HepG2 (cell line): ENCODE measurements around the gene BTK. TPM values are rescaled to one million over a fixed set of nuclear protein-coding genes. Genes with fewer than 3 reads are reported as not detected.

Experiments
- ATAC-seq: fragments of 200-7000 bp; cut with Tn5 transposase; 3 replicates; pipeline ENCODE4 v1.9.1; 2020; ENCODE audit warnings: mild to moderate bottlenecking, moderate library complexity
- BruUV-seq: library from RNA; stranded (reverse); fragments of 400-500 nt; replicated peaks from 2 replicates; lab custom pipeline; 2021; lab: Mats Ljungman, UMichigan
- CTCF ChIA-PET: fragments of 300-600 bp; formaldehyde crosslinking; extraction: SDS; loops from one replicate; lab custom pipeline; 2021; ENCODE audit warnings: low total read pairs, inconsistent platforms, low intra/inter-chr PET ratio; lab: Yijun Ruan, JAX
- POLR2A ChIA-PET: fragments of 350-600 bp; sonication (Branson Sonifier 250); formaldehyde crosslinking; loops from one replicate; lab custom pipeline; 2020; ENCODE audit warnings: antibody characterized with exemption, inconsistent platforms; lab: Yijun Ruan, JAX
- DNase-seq: peaks from one replicate; pipeline ENCODE4 v3.0.0-alpha.2; 2015; ENCODE audit warnings: low spot score
- FAIRE-seq: peaks from 3 replicates; lab custom pipeline; 2011; peaks lifted over from hg19 to GRCh38; lab: Jason Lieb, UNC
- H2AFZ ChIP-seq: one replicate; pipeline ENCODE4 v1.6.1; 2011; ENCODE audit warnings: low read length, inconsistent platforms
- H3K27ac ChIP-seq: fragments of 300-600 bp; 3 replicates; pipeline ENCODE4 v1.8.0; 2011; ENCODE audit warnings: mixed run types, mild to moderate bottlenecking, mixed read lengths, low read length, inconsistent platforms; ENCODE audit not compliant: insufficient read depth; ENCODE audit errors: extremely low read length
- H3K27me3 ChIP-seq, 2 experiments: fragments of 200-600 bp in 1 of 2; 2 replicates in 1 of 2; 3 replicates in 1 of 2; pipeline versions ENCODE4 v1.6.0 to v1.8.0; 2011; ENCODE audit warnings: low read length in 2 of 2, mild to moderate bottlenecking in 2 of 2, moderate library complexity in 2 of 2, inconsistent platforms in 1 of 2; ENCODE audit not compliant: insufficient read depth in 2 of 2, control insufficient read depth in 1 of 2
- H3K36me3 ChIP-seq, 2 experiments: fragments of 200-600 bp in 1 of 2; replicated peaks in 1 of 2; 2 replicates in 1 of 2; 3 replicates in 1 of 2; pipeline versions ENCODE4 v1.5.1 to v1.8.0; 2011; ENCODE audit warnings: low read length in 2 of 2, inconsistent platforms in 1 of 2; ENCODE audit not compliant: insufficient read depth in 2 of 2, control insufficient read depth in 1 of 2
- H3K4me1 ChIP-seq: 2 replicates; pipeline ENCODE4 v1.5.1; 2012; ENCODE audit warnings: low read length, inconsistent platforms; ENCODE audit not compliant: insufficient read depth
- H3K4me2 ChIP-seq: 2 replicates; pipeline ENCODE4 v1.6.0; 2011; ENCODE audit warnings: low read depth, low read length, inconsistent platforms
- H3K4me3 ChIP-seq, 3 experiments: fragments of 200-600 bp in 1 of 3; sonication (generic), shearing (Covaris generic) in 1 of 3; replicated peaks in 1 of 3; 2 replicates each; pipeline ENCODE4 v1.5.1; 2011 to 2016; ENCODE audit warnings: low read length in 3 of 3, inconsistent platforms in 2 of 3, low read depth in 2 of 3, mild to moderate bottlenecking in 2 of 3, control low read depth in 1 of 3, mixed read lengths in 1 of 3; ENCODE audit not compliant: insufficient read depth in 1 of 3
- H3K79me2 ChIP-seq: one replicate; pipeline ENCODE4 v1.6.1; 2011; ENCODE audit warnings: low read length, inconsistent platforms; ENCODE audit not compliant: insufficient read depth
- H3K9ac ChIP-seq: 2 replicates; pipeline ENCODE4 v1.6.0; 2011; ENCODE audit warnings: mild to moderate bottlenecking, low read depth, low read length, inconsistent platforms; ENCODE audit not compliant: insufficient read depth
- H3K9me3 ChIP-seq: 2 replicates; pipeline ENCODE4 v1.5.1; 2012; ENCODE audit warnings: mild to moderate bottlenecking, low read length
- H4K20me1 ChIP-seq: 2 replicates; pipeline ENCODE4 v1.6.0; 2011; ENCODE audit warnings: inconsistent platforms, mild to moderate bottlenecking, low read length, moderate library complexity; ENCODE audit not compliant: insufficient read depth
- ASH2L ChIP-seq: fragments of 300-600, 200-600 bp; sonication (generic); IDR thresholded peaks from 2 replicates; pipeline ENCODE4 v1.7.0; 2017; ENCODE audit warnings: low read depth, mild to moderate bottlenecking, moderate library complexity, mixed read lengths, low read length; ENCODE audit not compliant: insufficient read length
- ELF1 ChIP-seq: sonication (generic); formaldehyde crosslinking; IDR thresholded peaks from 2 replicates; pipeline ENCODE4 v1.4.0; 2020; ENCODE audit warnings: missing genetic modification reagents
- ELF3 ChIP-seq: IDR thresholded peaks from 2 replicates; pipeline ENCODE4 v1.6.1; 2016; ENCODE audit warnings: missing genetic modification reagents, missing compliant biosample characterization
- GABPA ChIP-seq, 2 experiments: IDR thresholded peaks; 2 replicates each; pipeline ENCODE4 v1.6.1; 2011 to 2016; ENCODE audit warnings: low read depth in 2 of 2, low read length in 1 of 2, missing biosample characterization in 1 of 2, missing genetic modification characterization in 1 of 2
- GATAD1 ChIP-seq: IDR thresholded peaks from 2 replicates; pipeline ENCODE4 v1.6.1; 2016; ENCODE audit warnings: missing genetic modification reagents, missing compliant biosample characterization
- HNRNPLL ChIP-seq: fragments of 200-400 bp; formaldehyde crosslinking; IDR thresholded peaks from 2 replicates; pipeline ENCODE4 v1.6.1; 2017; ENCODE audit warnings: mild to moderate bottlenecking, low read depth, low read length; ENCODE audit not compliant: poor library complexity, severe bottlenecking
- IKZF4 ChIP-seq: sonication (generic); formaldehyde crosslinking; IDR thresholded peaks from 2 replicates; pipeline ENCODE4 v1.5.1; 2020; ENCODE audit warnings: borderline replicate concordance, mild to moderate bottlenecking, low read depth, missing genetic modification reagents; ENCODE audit errors: not compliant biosample characterization
- ISL2 ChIP-seq: sonication (generic); formaldehyde crosslinking; IDR thresholded peaks from 2 replicates; pipeline ENCODE4 v1.5.0; 2020; ENCODE audit warnings: missing genetic modification reagents
- MED1 ChIP-seq: sonication (generic); formaldehyde crosslinking; IDR thresholded peaks from 2 replicates; pipeline ENCODE4 v1.4.0; 2020; ENCODE audit warnings: missing genetic modification reagents
- MIER2 ChIP-seq: IDR thresholded peaks from 2 replicates; pipeline ENCODE4 v1.6.1; 2016; ENCODE audit warnings: missing biosample characterization, missing genetic modification reagents
- PHF20 ChIP-seq: sonication (generic); formaldehyde crosslinking; IDR thresholded peaks from 2 replicates; pipeline ENCODE4 v1.5.0; 2020; ENCODE audit warnings: mild to moderate bottlenecking, missing genetic modification reagents
- RXRB ChIP-seq: IDR thresholded peaks from 2 replicates; pipeline ENCODE4 v1.6.1; 2016; ENCODE audit warnings: borderline replicate concordance, missing genetic modification reagents, missing compliant biosample characterization
- SAP130 ChIP-seq: IDR thresholded peaks from 2 replicates; pipeline ENCODE4 v1.6.1; 2016; ENCODE audit warnings: low read depth
- SRY ChIP-seq: sonication (generic); formaldehyde crosslinking; IDR thresholded peaks from 2 replicates; pipeline ENCODE4 v1.8.0; 2022; ENCODE audit warnings: mild to moderate bottlenecking, missing genetic modification reagents
- TAF1 ChIP-seq: sonication (generic); formaldehyde crosslinking; IDR thresholded peaks from 2 replicates; pipeline ENCODE4 v1.4.0; 2020; ENCODE audit warnings: missing genetic modification reagents
- TBP ChIP-seq: sonication (generic); formaldehyde crosslinking; IDR thresholded peaks from 2 replicates; pipeline ENCODE4 v1.5.0; 2020; ENCODE audit warnings: missing genetic modification reagents
- THAP7 ChIP-seq: sonication (generic); formaldehyde crosslinking; IDR thresholded peaks from 2 replicates; pipeline ENCODE4 v1.8.1; 2023; ENCODE audit warnings: mild to moderate bottlenecking, missing genetic modification reagents
- ZNF207 ChIP-seq: fragments of 450-650 bp; IDR thresholded peaks from 2 replicates; pipeline ENCODE4 v1.6.1; 2016; ENCODE audit warnings: antibody characterized with exemption, borderline replicate concordance
- ZNF382 ChIP-seq: sonication (generic); formaldehyde crosslinking; IDR thresholded peaks from 2 replicates; pipeline ENCODE4 v1.5.0; 2020; ENCODE audit warnings: missing genetic modification reagents, mild to moderate bottlenecking, borderline replicate concordance
- ZNF510 ChIP-seq: sonication (generic); formaldehyde crosslinking; IDR thresholded peaks from 2 replicates; pipeline ENCODE4 v1.4.0; 2020; ENCODE audit warnings: low read depth, mild to moderate bottlenecking, missing genetic modification reagents
- ZNF776 ChIP-seq: sonication (generic); formaldehyde crosslinking; IDR thresholded peaks from 2 replicates; pipeline ENCODE4 v1.4.0; 2020; ENCODE audit warnings: mild to moderate bottlenecking, missing genetic modification reagents
- ZNF777 ChIP-seq: sonication (generic); formaldehyde crosslinking; IDR thresholded peaks from 2 replicates; pipeline ENCODE4 v1.4.0; 2020; ENCODE audit warnings: missing genetic modification reagents
- WGBS: methylation state at CpG from one replicate; pipeline ENCODE4 v1.1.6; 2017; ENCODE audit warnings: low lambda C conversion rate; 5-methylcytosine and 5-hydroxymethylcytosine counted together
- in situ Hi-C: cut with HindIII; loops from 2 replicates; pipeline ENCODE4 v1.10.0; 2017; ENCODE audit warnings: low pct_unique_long_range_greater_than_20kb; ENCODE audit not compliant: extremely low pct_ligation_motif_present
- intact Hi-C: fragments of 100-400 bp; cut with micrococcal nuclease; formaldehyde crosslinking; loops from one replicate; pipeline ENCODE4 v1.10.0; 2022; ENCODE audit not compliant: unreplicated experiment
- polyA plus RNA-seq, 8 experiments: library from polyadenylated mRNA; depleted of rRNA in 3 of 8; stranded (reverse) in 7 of 8; unstranded in 1 of 8; fragments of >200 nt; fragmentation: Illumina TruSeq in 4 of 8; extraction: Trizol in 4 of 8; gene quantifications; 2 replicates each; pipeline versions ENCODE4 v1.2.1 to v1.2.3, GENCODE V29; 2011 to 2016; ENCODE audit warnings: low read depth in 4 of 8, missing spikeins in 1 of 8, mixed read lengths in 1 of 8; ENCODE audit not compliant: insufficient read depth in 1 of 8
- total RNA-seq, 5 experiments: library from RNA; depleted of rRNA; stranded (reverse); fragments of >200 nt; fragmentation: Illumina TruSeq; extraction: Trizol; gene quantifications; 2 replicates each; pipeline ENCODE4 v1.2.3, GENCODE V29; 2016; ENCODE audit warnings: low read depth in 1 of 5
- TF ChIP-seq, protein P1 (sequence below): fragments of 450-650 bp; IDR thresholded peaks from 2 replicates; pipeline ENCODE4 v1.6.1; 2017

Gene BTK
- total and polyA plus RNA-seq, 2 of the 13 experiments (the other 11 are each of a cell fraction or from before 2014, with no cell fraction given) = not detected

DNA sequence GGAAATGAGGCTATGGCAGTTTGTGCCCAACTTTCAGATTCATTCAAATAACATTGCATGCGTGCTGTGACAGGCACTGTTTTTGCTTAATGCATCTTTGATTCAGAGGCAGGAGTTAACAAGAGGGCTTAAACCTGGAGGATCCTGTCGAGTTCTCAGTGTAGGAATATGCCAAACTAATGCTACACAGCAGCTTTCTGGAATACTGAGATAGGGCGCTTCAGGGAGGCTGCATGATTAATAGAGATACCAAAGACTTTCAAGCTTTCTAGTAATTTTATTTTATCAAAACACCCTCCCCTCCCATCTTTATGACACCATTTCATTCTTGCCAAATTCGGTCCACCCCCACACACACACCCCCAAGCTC, 36.8 kb downstream of the BTK start (continued):
- TF ChIP-seq SRY (no peak), RXRB (CRISPR knock-in tag) (no peak)
- TF ChIP-seq, protein P1, sequence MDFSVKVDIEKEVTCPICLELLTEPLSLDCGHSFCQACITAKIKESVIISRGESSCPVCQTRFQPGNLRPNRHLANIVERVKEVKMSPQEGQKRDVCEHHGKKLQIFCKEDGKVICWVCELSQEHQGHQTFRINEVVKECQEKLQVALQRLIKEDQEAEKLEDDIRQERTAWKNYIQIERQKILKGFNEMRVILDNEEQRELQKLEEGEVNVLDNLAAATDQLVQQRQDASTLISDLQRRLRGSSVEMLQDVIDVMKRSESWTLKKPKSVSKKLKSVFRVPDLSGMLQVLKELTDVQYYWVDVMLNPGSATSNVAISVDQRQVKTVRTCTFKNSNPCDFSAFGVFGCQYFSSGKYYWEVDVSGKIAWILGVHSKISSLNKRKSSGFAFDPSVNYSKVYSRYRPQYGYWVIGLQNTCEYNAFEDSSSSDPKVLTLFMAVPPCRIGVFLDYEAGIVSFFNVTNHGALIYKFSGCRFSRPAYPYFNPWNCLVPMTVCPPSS = no peak

GRCh38 chrX:101348452-101349192, 37.4 kb downstream of the BTK start, which contains the start of gene TIMM8A:
Gene TIMM8A (minus strand): TSS chrX:101348742. CDS start chrX:101348664, 78 bp downstream.
- H3K36me3 ChIP-seq = peaks cover 0 to 3% of the 10 kb centered on the region in 2 experiments; a peak in 1 of 5 replicates
- intact Hi-C loops = loop anchor here (5.0 kb wide), 2 partner anchors 44 to 59 kb away; partner anchors contain the start of genes GLA, HNRNPH2 and RPL36A
- POLR2A ChIA-PET = interaction anchor here (0.5 to 2.6 kb wide), 4 partner anchors 42 to 298 kb away, joined by 3 to 35 read pairs (median 4); partner anchors contain the start of gene RPL36A
- H3K9ac ChIP-seq = peak within 1 kb of the TSS; percentile 76
- in situ Hi-C loops = no loop called here
- peak; percentile 65 for DNase-seq
- peaks cover 20% of the 10 kb centered on the region for H3K79me2 ChIP-seq
- WGBS = 4% methylated on average over 10 of the region's 55 CpGs
- H3K4me2 ChIP-seq = peak within 1 kb of the TSS; percentile 74
- no peak within 1 kb of the TSS for H2AFZ ChIP-seq
- H3K27ac ChIP-seq = peak within 1 kb of the TSS; percentile 85
- peak; percentile 98 for ATAC-seq
- TSS peak; percentile 89 for BruUV-seq
- H3K4me3 ChIP-seq = peak within 1 kb of the TSS; percentile 66 to 75 (median 71)
- FAIRE-seq = peak; percentile 67
- no peaks in the 10 kb centered on the region for H3K27me3 ChIP-seq
- 0 out of 2 replicates have a peak, but pooled peaks cover 8% of the 10 kb centered on the region for H3K4me1 ChIP-seq
- no peaks in the 10 kb centered on the region for H4K20me1 ChIP-seq
- H3K9me3 ChIP-seq = no peaks in the 10 kb centered on the region
- CTCF ChIA-PET = no interaction called here
- peak; percentile 76 for TF ChIP-seq GABPA (IDR thresholded peaks at IDR 0.05; ENCODE audit: low read depth, low read length)
- peak; percentile 87 for TF ChIP-seq GABPA (CRISPR knock-in tag; IDR thresholded peaks at IDR 0.05; ENCODE audit: low read depth)
- peak; percentile 14; the same call in 1 of the 2 replicates for TF ChIP-seq MED1 (CRISPR knock-in tag)
- no peak for TF ChIP-seq TBP
- no peak for TF ChIP-seq IKZF4
- peak; percentile 72 for TF ChIP-seq TAF1
- TF ChIP-seq SAP130 = peak; percentile 88
- TF ChIP-seq ZNF510 (CRISPR knock-in tag) = 0 out of 2 replicates have a peak, but pooled peaks have one; percentile 39
- no peak for TF ChIP-seq THAP7 (CRISPR knock-in tag)
- TF ChIP-seq ZNF776 (CRISPR knock-in tag) = peak; percentile 69; the same call in 1 of the 2 replicates
- no peak for TF ChIP-seq ZNF382 (CRISPR knock-in tag)
- 0 out of 2 replicates have a peak, but pooled peaks have one; percentile 16 for TF ChIP-seq ISL2 (CRISPR knock-in tag)
- peak; percentile 80 for TF ChIP-seq GATAD1 (CRISPR knock-in tag)
- peak; percentile 57 for TF ChIP-seq ELF1 (CRISPR knock-in tag)
- 0 out of 2 replicates have a peak, but pooled peaks have one; percentile 32 for TF ChIP-seq MIER2 (CRISPR knock-in tag)
- peak; percentile 34 for TF ChIP-seq PHF20 (CRISPR knock-in tag)
- peak; percentile 50 for TF ChIP-seq HNRNPLL
- TF ChIP-seq ZNF777 = peak; percentile 56; the same call in 1 of the 2 replicates
- TF ChIP-seq ELF3 (CRISPR knock-in tag) = no peak
- peak; percentile 74 for TF ChIP-seq ASH2L
- TF ChIP-seq ZNF207 = no peak
